HG03432 (cell line): ENCODE results near the gene DNASE1L1.

Experiments used
- ATAC-seq: cut with Tn5 transposase; IDR thresholded peaks from one replicate; pipeline ENCODE4 v1.9.1; 2021; ENCODE audit warnings: mild to moderate bottlenecking, moderate library complexity; ENCODE audit not compliant: unreplicated experiment

Gene DNASE1L1

DNA sequence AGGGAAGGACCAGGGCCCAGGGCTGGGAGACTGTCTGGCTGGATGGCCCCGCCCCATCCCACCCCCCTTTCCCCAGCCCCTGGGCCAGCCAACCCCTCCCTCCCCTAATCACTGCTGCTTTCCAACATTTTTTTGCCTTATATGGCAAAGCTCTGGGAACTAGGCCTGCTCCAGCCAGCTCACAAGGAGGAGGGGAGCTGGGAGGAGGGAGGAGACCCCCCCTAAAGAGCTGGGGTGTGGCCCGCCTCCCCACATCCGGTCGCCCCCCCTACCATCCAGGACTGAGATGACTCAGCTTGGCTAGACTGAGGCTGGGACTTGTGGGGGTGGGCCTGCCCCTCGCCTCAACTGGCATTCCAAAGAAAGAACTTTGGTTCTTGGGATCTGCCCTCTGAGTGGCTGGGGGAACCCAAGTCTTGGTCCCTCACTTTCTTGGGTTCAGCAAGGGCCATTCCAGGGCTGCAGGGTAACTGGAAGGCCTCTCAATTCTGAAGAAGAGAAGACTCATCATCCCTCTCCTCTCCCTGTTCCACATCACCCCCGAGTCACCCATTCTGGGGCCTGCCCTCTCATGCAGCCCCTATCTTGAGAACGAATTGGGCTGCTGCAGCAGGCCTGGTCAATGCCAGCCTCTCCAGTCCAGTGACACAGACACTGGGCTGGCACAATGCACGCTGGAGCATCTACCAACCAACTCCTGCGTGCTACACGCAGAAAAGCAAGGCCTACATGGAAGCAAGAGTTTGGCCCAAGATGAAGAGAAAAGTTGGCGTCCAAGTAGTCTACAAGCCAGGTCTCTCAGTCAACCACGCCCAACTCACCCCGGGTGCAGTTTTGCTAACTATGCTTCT lies 39.4 kb downstream of the DNASE1L1 start:
- peak; percentile 30 for ATAC-seq

DNA sequence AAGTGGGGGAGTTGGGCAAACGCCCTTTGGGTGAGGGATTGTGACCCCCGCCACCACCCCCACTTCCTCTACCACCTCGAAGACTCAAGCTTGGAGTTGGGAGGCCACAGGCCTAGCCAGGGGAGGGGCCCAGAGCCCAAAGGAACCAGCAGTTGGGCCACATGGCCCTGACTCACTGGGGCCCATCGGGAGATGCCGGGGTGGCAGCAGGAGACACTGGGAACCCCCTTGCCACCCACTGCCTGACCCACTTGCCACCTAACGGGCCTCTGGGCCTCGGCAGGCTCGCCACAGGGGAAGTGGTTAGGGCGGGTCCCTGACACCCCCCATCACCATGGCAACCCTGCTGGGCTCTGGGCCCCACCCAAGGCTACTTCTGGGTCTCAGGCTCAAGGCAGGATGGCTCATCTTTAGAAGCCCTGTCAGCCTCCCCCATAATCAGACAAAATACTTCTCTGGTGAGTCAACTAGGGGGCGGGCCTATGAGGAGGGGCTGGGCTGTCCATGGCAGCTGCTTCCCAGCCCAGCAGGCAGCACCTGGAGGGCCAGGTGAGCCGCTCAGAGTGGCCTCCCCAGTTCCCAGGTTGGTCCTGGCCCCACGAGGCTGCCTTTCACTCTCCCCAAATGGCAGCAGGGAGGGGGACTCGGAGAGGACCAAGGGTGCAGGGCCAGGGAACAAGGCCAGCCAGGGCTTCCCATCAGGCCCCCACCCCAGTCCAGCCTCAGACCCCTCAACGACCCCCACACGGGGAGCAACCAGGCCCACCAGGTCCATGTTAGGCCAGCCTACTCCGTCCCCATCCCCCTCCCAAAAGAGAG lies 40.2 kb downstream of the DNASE1L1 start:
- ATAC-seq, result peak; percentile 38

DNA sequence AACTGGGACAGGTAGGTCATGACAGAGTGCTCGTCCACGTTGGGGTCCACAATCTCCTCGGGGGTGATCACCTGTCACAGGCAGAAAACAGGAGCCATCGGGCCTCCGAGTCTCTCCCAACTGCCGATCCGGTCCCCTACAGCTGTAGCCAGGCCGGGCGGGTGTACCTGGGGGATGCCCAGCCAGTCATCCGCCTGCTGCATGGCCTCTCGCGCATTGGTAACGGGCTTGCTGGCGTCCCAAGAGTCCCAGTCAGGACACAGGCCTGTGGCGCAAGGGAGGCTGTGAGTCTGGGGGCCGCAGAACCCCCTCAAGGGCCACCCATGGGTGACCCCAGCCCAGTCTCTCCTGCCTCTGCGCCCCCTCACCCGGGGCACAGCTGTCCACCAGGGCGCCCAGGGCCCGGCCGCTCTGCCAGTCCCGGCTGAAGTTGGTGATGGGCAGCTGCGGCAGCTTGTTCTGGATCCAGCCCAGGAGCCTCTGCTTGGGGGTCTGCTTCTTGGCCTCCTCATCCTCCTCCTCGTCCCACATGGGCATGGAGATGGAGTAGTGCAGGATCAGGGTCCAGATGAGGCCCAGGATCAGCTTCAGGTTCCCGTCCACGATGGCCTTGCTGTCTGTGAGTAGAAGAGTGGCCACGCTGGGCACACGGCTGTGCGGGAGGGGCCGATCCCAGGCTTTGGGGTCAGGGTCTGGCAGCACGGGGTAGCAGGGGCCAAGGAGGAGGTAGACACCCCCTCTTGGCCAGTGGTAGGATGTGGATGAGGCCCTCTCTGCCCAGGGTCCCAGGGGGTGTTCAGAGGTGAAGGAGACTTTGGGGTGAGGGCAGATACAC lies 41.4 kb downstream of the DNASE1L1 start:
- ATAC-seq, result no peak

DNA sequence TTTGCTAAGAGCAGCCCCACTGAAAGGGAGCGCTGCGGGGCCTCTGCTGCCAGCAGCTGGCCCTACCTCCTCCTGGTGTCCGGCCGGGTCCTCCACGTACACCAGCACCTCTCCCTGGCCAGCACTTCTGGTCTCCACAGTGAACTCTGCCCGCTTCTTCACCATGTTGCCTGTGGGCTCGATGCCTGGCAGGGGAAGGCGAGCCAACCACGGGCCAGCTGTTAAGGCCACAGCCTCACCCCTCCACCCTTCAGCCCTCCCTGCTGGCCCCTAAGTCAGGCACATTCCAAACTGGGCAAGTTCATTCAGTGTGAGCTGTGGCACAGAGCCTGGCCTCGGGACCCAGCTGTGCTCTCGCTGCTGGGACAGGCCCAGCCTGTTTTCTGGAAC lies 42.4 kb downstream of the DNASE1L1 start:
- ATAC-seq, result no peak

DNA sequence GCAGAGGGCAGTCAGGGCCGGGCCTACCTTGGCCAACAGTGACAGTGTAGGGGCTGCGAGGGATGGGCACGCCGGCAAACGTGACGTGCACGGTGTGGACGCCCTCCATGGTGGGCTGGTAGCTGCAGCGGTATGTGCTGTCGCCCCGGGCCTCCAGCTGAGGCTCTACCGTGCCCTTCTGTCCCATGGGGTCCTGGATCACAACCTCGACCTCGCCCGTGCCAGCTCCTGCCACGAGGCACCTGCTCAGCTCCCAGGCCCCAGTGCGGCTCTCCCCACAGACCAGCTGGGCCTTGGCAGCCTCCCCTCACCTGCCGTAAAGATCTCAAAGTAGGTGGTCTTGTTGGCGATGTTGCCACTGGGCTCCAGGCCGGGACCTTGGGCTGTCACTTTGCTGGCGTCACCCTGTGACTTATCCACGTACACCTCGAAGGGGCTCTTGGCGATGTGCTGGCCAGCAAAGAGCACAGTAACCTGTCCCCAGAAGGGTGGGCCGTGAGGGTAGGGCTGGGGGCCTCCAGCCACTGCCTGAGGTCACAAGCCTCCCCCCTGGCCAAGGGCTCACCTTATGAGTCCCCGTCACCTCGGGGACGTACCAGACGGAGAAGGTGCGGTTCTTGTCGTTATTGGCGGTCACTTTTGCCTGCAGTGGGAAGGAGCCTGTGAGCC lies 42.9 kb downstream of the DNASE1L1 start:
- ATAC-seq, result no peak

DNA sequence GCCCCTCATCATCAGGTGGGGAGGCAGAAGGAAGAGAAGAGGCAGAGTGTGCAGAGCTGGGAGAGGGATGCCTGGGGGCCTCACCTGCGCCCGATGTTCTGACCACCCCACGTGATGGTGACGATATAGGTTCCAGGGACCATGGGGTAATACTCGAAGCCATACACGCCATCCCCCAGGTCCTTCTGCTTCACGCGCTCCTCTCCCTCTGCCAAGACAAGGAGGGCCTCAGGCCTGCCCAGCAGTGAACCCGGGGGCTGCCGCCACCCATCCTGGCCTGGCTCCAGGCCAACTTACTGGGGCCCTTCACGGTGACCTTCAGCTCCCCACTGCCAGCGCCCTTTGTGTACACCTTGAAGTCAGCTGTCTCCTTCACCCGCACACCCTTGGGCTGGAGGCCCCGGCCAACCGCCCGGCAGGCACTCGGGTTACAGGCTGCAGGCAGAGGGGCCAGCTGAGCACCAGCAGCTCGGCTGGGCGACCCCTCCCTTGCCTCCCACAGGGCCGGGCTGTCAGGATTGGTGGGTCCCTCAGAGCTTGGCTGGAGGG lies 43.9 kb downstream of the DNASE1L1 start:
- ATAC-seq, result no peak

DNA sequence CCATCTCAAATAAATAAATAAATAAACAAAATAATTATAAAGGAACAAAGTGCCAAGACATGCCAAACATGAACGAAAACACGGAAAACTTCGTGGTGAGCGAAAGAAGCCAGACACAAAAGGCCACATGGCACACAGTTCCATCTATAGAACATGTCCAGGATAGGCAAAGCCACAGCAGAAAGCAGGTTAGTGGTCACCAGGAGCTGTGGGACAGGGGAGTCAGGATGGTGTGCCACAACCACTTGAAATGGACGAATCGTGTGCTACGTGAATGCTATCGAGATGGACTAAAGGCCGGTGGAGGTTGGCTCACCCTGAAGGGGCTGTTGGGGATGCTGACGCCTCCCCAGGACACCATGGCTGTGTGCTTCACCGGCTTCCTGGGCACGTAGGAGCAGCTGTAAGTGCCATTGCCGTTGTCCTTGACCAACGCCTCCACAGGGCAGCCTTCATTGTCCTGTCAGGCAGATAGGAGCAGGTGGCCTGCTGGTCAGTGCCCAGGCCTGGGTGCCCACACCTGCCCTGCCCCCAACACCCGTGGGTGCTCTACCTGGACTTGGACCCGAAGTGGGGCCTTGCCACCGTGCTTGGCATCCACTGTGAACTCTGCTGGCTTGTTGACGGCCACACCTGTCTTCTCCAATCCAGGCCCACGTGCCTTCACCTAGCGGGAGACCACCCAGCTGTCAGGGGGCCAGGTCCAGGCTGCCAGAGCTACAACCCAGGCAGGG lies 45.2 kb downstream of the DNASE1L1 start:
- no peak for ATAC-seq

DNA sequence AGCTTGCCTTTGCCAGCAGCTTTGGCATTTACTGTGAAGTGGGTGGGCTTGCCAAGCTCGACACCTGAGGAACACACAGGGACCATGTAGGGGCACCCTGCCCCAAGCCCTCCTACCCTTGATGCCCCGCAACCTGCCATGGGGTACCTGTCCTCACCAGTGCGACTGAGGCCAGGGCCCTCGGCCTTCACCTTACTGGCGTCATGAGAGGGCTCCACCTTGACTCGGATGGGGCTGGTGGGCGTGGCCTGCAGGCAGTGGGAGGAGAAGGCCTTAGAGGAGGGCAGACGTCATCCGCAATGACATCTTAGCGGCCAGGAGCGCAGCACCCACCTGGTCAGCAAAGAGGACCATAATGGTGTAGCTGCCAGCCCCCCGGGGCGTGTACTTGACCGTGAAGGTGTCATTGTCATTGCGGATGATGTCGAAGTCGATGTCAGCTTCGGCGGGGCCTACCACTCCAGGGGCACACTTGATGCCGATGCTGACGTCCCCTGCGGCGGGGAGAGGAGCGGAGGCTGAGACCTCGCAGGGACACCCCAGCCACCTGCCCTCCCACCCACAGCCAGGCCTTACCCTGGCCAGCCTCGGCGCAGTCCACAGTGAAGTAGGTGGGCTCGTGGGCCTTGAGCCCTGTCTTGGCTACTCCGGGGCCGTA lies 46.8 kb downstream of the DNASE1L1 start:
- no peak for ATAC-seq

DNA sequence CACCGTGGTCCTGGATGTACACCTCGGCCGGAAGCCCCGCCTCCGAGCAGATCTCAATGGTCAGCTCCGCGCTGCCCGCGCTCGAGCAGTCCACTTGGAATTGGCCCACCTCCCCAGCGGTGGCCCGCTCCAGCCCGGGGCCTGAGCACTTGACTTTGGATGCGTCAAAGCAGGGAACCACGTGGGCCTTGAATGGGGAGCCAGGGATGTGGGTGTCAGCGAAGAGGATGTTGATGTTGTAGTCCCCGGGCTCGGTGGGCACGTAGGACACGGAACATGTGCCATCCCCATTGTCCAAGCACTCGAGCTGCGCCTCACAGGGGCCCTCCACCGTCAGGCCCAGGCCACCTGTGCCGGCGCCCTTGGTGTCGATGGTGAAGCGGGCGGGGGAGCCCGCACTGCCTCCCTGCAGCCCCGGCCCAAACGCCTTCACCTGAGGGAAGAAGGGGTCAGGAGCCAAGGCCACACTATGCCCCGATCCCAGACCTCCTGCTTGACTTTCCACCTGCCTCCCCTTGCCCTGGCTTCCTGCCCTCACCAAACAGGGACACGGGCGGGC lies 48.8 kb downstream of the DNASE1L1 start:
- ATAC-seq, result no peak

DNA sequence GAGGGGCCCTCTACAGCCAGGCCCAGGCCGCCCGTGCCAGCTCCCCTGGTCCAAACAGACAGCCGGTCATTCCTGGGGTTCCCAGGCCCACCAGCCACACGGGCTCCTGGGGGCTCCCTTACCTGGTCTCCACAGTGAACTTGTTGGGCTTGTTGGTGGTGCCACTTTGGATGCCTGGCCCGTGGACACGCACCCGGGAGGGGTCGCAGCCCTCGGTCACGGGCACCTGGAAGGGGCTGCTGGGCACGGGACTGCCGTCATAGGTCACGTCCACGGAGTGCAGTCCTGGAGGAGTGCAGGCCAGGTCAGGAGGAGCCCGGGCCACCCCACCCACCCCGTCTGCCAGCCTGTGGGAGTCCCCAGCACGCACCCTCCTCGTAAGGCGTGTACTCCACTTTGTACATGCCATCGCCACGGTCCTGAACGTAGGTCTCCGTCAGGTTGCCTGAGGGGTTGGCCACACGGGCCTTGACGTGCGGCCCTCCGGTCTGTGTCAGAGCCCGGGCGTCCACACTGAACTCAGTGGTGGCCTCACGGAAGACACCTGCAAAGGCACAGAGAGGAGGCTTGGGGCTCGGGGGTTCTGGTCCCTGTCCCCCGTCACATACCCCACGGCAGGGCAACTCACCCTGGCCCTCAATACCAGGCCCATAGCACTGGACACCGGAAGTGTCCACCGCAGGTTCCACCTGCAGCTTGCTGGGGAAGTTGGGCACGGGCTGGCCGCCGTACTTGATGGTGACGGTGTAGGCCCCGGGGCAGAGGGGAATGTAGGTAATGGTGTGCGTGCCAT lies 49.5 kb downstream of the DNASE1L1 start:
- no peak for ATAC-seq

DNA sequence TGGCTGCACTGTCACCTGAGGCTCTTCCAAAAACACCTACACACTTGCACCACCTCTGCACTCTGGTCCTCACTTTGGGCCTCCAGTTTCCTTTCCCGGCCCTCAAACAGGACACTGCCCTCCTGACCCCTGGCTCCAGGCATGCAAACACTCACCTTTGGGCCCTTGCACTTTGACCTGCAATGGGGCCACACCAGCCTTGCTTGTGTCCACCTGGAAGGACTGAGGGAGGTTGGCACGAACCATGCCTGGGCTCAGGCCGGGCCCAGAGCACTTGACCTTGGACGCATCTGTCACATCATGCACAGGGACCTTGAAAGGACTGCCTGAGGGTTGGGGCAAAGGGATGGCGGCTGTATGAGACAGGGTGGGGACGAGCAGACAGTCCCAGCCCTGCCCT lies 50.2 kb downstream of the DNASE1L1 start:
- no peak for ATAC-seq

DNA sequence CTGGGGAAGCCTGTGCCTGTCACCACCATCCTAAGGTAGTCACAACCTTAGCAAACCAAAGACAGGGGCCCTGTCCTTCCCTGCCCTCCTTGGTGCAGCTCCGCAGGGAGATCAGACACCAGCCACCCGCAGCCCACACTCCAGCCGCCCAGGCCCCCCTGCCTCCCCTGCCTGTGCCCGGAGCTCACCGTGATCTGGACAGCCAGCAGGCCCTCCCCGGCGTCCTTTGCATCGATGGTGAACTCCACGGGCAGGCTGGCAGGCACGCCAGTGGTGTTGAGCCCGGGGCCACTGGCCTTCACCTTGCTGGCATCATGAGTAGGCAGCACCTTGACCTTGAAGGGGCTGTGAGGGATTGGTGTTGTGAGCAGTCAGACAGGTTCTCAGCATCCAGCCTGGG lies 51.0 kb downstream of the DNASE1L1 start:
- ATAC-seq, result no peak

DNA sequence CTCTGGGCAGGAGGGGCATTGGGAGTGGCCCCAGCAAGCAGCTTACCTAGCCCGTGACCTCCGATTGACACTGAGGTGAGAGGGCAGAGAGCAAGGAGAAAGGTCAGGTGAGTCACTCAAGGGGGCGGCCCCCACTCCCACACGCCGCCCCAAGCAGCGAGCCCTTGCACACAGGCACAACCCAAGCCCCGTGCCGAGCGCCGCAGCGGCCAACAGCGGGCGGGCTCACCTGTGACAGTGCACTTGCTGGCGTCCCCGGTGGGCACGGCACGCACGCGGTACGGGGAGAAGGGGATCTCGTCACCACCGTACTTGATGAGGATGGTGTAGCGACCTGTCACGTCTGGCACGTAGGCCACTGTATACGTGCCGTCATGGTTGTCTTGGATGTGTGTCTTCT lies 51.8 kb downstream of the DNASE1L1 start:
- no peak for ATAC-seq

DNA sequence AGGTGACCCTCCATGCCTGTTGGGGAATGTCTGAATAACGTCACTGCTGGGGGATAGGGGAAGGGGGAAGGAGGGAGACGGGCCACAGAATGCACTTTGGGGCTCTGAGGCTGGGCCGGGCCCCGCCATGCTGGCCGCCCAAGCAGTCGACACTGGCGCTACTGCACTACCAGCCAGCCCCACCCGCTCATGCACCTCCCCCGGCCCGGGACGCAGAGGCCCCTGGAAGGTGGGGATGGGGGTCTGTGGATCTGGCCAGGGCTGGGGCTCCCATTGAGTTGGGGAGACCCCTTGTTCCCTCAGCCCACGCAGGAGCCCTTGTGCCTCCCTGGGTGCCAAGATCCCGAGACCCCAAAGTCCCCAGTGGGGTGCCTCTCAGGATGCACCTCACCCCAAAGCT lies 52.5 kb downstream of the DNASE1L1 start:
- no peak for ATAC-seq

DNA sequence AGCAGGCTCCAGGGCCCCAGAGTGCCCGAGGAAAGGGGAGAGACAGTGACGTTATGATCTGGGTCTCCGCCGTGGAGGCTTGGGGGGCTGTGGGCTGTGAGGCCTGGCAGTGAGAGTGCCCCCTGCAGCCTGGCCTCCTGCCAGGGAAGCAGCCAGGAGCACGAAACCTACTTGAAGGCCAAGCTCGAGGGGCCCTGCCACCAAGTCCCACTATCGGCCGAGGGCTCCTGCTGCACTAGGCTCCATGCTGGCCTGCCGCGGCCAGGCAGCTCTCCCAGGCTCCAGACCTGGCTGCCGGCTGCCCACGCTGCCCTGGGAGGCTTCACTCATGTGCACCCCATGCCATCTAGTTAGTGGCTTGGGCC lies 53.3 kb downstream of the DNASE1L1 start:
- no peak for ATAC-seq

DNA sequence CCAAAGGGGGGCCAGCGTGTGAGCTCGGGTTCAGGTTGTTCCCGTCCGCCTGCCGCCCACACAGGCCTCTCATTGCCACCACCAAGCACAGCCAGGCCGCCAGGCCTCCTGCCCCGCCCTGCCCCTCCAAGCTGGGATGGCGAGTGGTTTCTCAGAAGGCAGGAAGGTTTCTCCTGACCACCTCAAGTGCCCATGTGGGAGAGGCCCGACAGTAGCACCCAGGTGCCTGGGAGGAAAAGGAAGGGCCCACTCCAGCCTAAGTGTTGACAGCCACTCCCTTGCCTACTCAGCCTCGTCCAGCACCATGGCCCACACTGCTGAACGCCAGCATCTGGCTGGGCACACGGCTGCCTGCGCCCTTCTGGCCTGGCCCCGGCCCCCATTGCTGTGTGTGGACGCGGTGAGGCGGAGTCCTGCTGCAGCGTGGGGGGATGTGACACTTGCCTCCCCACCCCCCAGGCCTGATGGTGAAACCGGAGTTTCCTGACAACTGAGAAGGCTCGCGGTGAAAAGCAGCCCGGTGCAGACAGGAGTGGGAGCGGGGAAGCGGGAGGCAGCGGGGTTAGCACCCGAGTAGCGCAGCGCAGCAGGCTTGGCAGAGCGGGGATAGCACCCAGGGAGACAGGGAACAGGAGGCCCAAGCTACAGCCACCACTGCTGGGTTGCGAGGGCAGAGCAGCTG lies 53.8 kb downstream of the DNASE1L1 start:
- ATAC-seq, result no peak

DNA sequence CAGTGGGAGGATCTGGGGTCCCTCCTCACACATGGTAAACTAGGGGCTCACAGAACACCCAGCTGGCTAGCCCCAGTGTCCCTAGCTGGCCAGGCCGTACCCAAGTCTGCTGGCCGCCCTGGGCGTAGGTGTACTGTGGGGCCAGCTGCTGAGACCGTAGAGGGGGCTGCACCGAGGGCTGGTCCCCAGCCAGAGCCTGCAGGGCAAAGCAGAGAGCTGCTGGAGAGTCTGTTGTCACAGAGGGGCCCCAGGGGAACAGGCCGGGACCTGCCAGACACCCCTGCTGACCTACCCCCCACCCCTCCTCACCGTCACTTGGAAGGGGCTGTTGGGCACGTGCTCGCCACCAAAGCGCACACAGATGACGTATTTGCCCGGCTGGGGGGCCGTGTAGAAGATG lies 54.5 kb downstream of the DNASE1L1 start:
- no peak for ATAC-seq

DNA sequence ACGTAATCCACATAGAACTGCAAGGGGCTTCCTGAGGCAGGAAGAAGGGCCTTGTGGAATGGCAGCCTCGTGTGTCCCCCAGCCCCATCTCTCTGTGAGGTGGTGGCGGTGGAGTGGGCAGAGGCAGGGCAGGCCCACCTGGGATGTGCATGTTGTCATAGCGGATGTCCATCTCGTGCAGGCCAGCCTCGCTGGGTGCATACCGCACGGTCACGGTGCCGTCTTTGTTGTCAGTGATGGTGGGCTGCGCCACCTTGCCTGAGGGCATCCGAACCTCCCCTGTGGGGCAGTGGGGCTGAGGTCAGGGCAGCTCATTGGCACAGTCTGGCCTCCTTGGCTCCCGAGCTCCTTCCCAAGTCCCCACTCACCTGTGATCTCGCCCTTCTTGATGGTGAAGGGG lies 55.0 kb downstream of the DNASE1L1 start:
- no peak for ATAC-seq
